Keratinocyte (primary cell): Measurements from ENCODE around the gene PRDM1. TPM values are rescaled to one million over a fixed set of nuclear protein-coding genes. Genes with fewer than 3 reads are reported as not detected.

ENCODE experiments used
- DNase-seq: peaks from one replicate; pipeline ENCODE4 v3.0.0-alpha.2; 2011; ENCODE audit warnings: low read depth, missing footprints, low spot score
- FAIRE-seq: peaks from 2 replicates; lab custom pipeline; 2011; peaks lifted over from hg19 to GRCh38; lab: Jason Lieb, UNC
- H2AFZ ChIP-seq: 2 replicates; pipeline ENCODE4 v1.6.0; 2012; ENCODE audit warnings: low read length, control low read depth, inconsistent platforms; ENCODE audit not compliant: control insufficient read depth
- H3K27ac ChIP-seq: 2 replicates; pipeline ENCODE4 v1.5.1; 2011; ENCODE audit warnings: low read length; ENCODE audit not compliant: control insufficient read depth, insufficient read depth
- H3K27me3 ChIP-seq: 3 replicates; pipeline ENCODE4 v1.6.0; 2011; ENCODE audit warnings: low read length; ENCODE audit not compliant: control insufficient read depth, insufficient read depth; ENCODE audit errors: extremely low read depth
- H3K36me3 ChIP-seq, 2 experiments: 2 replicates in 1 of 2; 3 replicates in 1 of 2; pipeline ENCODE4 v1.5.1; 2011; ENCODE audit warnings: low read length in 2 of 2, mild to moderate bottlenecking in 1 of 2; ENCODE audit not compliant: control insufficient read depth in 2 of 2, insufficient read depth in 2 of 2; ENCODE audit errors: extremely low read depth in 1 of 2
- H3K4me1 ChIP-seq: 3 replicates; pipeline ENCODE4 v1.5.1; 2011; ENCODE audit warnings: low read length; ENCODE audit not compliant: control insufficient read depth, insufficient read depth; ENCODE audit errors: extremely low read depth
- H3K4me2 ChIP-seq: 3 replicates; pipeline ENCODE4 v1.6.0; 2011; ENCODE audit warnings: low read depth, low read length; ENCODE audit not compliant: control insufficient read depth, insufficient read depth; ENCODE audit errors: extremely low read depth
- H3K4me3 ChIP-seq, 3 experiments: fragments of 200-600 bp in 1 of 3; sonication (generic) in 1 of 3; 2 replicates in 2 of 3; 3 replicates in 1 of 3; pipeline ENCODE4 v1.5.1; 2011 to 2016; ENCODE audit warnings: low read length in 3 of 3, mild to moderate bottlenecking in 3 of 3, control low read depth in 2 of 3, inconsistent platforms in 1 of 3, low read depth in 1 of 3, mixed read lengths in 1 of 3, mixed run types in 1 of 3, moderate library complexity in 1 of 3; ENCODE audit not compliant: control insufficient read depth in 2 of 3, insufficient read depth in 2 of 3; ENCODE audit errors: extremely low read depth in 1 of 3
- H3K79me2 ChIP-seq: 2 replicates; pipeline ENCODE4 v1.6.0; 2012; ENCODE audit warnings: low read length; ENCODE audit not compliant: control insufficient read depth, insufficient read depth
- H3K9ac ChIP-seq: 3 replicates; pipeline ENCODE4 v1.6.0; 2011; ENCODE audit warnings: low read length; ENCODE audit not compliant: control insufficient read depth, insufficient read depth; ENCODE audit errors: extremely low read depth
- H3K9me1 ChIP-seq: 3 replicates; pipeline ENCODE4 v1.6.0; 2011; ENCODE audit warnings: low read length; ENCODE audit not compliant: control insufficient read depth, insufficient read depth; ENCODE audit errors: extremely low read depth
- H3K9me3 ChIP-seq: 2 replicates; pipeline ENCODE4 v1.5.1; 2012; ENCODE audit warnings: low read depth, low read length; ENCODE audit not compliant: control insufficient read depth
- H4K20me1 ChIP-seq: 3 replicates; pipeline ENCODE4 v1.6.0; 2011; ENCODE audit warnings: low read length; ENCODE audit not compliant: control insufficient read depth, insufficient read depth; ENCODE audit errors: extremely low read depth
- CTCF ChIP-seq, 3 experiments: IDR thresholded peaks in 1 of 3; conservative IDR thresholded peaks in 1 of 3; optimal IDR thresholded peaks in 1 of 3; 2 replicates in 2 of 3; 3 replicates in 1 of 3; pipeline versions ENCODE3 to v1.5.1; 2011; ENCODE audit warnings: low read length in 3 of 3, mild to moderate bottlenecking in 3 of 3, moderate library complexity in 2 of 3, control low read depth in 1 of 3, inconsistent platforms in 1 of 3; ENCODE audit not compliant: insufficient read depth in 2 of 3; ENCODE audit errors: extremely low read depth in 1 of 3
- EZH2 ChIP-seq: IDR thresholded peaks from one replicate; pipeline ENCODE4 v1.6.1; 2012; ENCODE audit warnings: inconsistent platforms, mild to moderate bottlenecking, low read length, moderate library complexity
- dilution Hi-C: fragments of 300-500 bp; cut with MboI; formaldehyde crosslinking; loops from one replicate; pipeline ENCODE4 v1.7.0; 2020; ENCODE audit warnings: low sequenced_read_pairs; ENCODE audit not compliant: extremely low pct_ligation_motif_present
- polyA plus RNA-seq, 5 experiments: library from polyadenylated mRNA; depleted of rRNA in 3 of 5; stranded (reverse) in 3 of 5; stranded (forward) in 1 of 5; unstranded in 1 of 5; fragments of >200 nt; gene quantifications; 1 replicate in 1 of 5; 2 replicates in 3 of 5; 3 replicates in 1 of 5; pipeline versions ENCODE4 v1.2.1 to v1.2.3, GENCODE V29; 2011 to 2012; ENCODE audit warnings: missing spikeins in 2 of 5, low read depth in 1 of 5, low replicate concordance in 1 of 5

The PRDM1 gene
- polyA plus RNA-seq, 1 donor (not counting 4 experiments of a cell fraction or from before 2014, with no cell fraction given), result 6.7 TPM

- TF ChIP-seq EZH2 (no peak), CTCF (optimal IDR thresholded peaks at IDR 0.05 in 1 of 3, IDR thresholded peaks at IDR 0.05 in 1 of 3, conservative IDR thresholded peaks at IDR 0.05 in 1 of 3; ENCODE audit: extremely low read depth in 1 of 3, insufficient read depth in 2 of 3, low read length in 3 of 3) (no peak)
- Histone ChIP-seq H3K36me3 (no peaks in the 10 kb centered on the region), H3K4me1 (peaks cover 4% of the 10 kb centered on the region), H3K79me2 (no peaks in the 10 kb centered on the region), H4K20me1 (no peaks in the 10 kb centered on the region), H3K9ac (no peak overlapping the region), H3K27me3 (no peaks in the 10 kb centered on the region), H2AFZ (no peak overlapping the region), H3K4me3 (no peak overlapping the region), H3K4me2 (no peak overlapping the region), H3K27ac (no peak overlapping the region), H3K9me3 (no peaks in the 10 kb centered on the region), H3K9me1 (no peaks in the 10 kb centered on the region)
- DNase-seq, result no peak
- FAIRE-seq, result no peak
- dilution Hi-C loops, result no loop called here
Measured at GRCh38 chr6:106072501-106073090, 13.5 kb upstream of the PRDM1 start.

- Histone ChIP-seq H3K27ac (no peak overlapping the region), H3K4me2 (no peak overlapping the region), H3K36me3 (no peaks in the 10 kb centered on the region), H3K9ac (no peak overlapping the region), H3K9me1 (no peaks in the 10 kb centered on the region), H4K20me1 (no peaks in the 10 kb centered on the region), H3K27me3 (no peaks in the 10 kb centered on the region), H3K79me2 (no peaks in the 10 kb centered on the region), H3K9me3 (no peaks in the 10 kb centered on the region), H3K4me1 (peaks cover 4% of the 10 kb centered on the region), H3K4me3 (no peak overlapping the region), H2AFZ (no peak overlapping the region)
- dilution Hi-C loops, result no loop called here
- TF ChIP-seq EZH2 (no peak), CTCF (optimal IDR thresholded peaks at IDR 0.05 in 1 of 3, IDR thresholded peaks at IDR 0.05 in 1 of 3, conservative IDR thresholded peaks at IDR 0.05 in 1 of 3; ENCODE audit: extremely low read depth in 1 of 3, insufficient read depth in 2 of 3, low read length in 3 of 3) (no peak)
- no peak for DNase-seq
- no peak for FAIRE-seq
Measured at GRCh38 chr6:106074146-106074545, 12.0 kb upstream of the PRDM1 start.
